KMS-11 (cell line): ENCODE measurements around the gene MATN3.

ENCODE experiments used
- H2AFZ ChIP-seq: fragments of 200-600 bp; sonication (generic); 2 replicates; pipeline ENCODE4 v1.6.1; 2016; ENCODE audit warnings: antibody characterized with exemption, mixed run types, low read depth
- H3K27ac ChIP-seq: fragments of 200-600 bp; sonication (generic); 2 replicates; pipeline ENCODE4 v1.6.1; 2016; ENCODE audit warnings: mild to moderate bottlenecking, mixed run types
- H3K27me3 ChIP-seq: fragments of 200-600 bp; sonication (generic); 2 replicates; pipeline ENCODE4 v1.6.1; 2017; ENCODE audit warnings: mild to moderate bottlenecking, low read depth, mixed run types, moderate library complexity; ENCODE audit not compliant: insufficient read depth
- H3K36me3 ChIP-seq: fragments of 200-600 bp; sonication (generic); 2 replicates; pipeline ENCODE4 v1.6.1; 2017; ENCODE audit warnings: mild to moderate bottlenecking, mixed run types; ENCODE audit not compliant: insufficient read depth
- H3K4me1 ChIP-seq: fragments of 200-600 bp; sonication (generic); 2 replicates; pipeline ENCODE4 v1.6.1; 2016; ENCODE audit warnings: mild to moderate bottlenecking, low read depth, mixed run types; ENCODE audit not compliant: poor library complexity, severe bottlenecking
- H3K4me2 ChIP-seq: fragments of 200-600 bp; sonication (generic); 2 replicates; pipeline ENCODE4 v1.7.0; 2016; ENCODE audit warnings: mild to moderate bottlenecking, mixed run types
- H3K4me3 ChIP-seq: fragments of 200-600 bp; sonication (generic); IDR thresholded peaks from 2 replicates; pipeline ENCODE4 v1.6.1; 2017; ENCODE audit warnings: low read depth, low read length, mixed read lengths; ENCODE audit not compliant: insufficient read depth
- H3K79me2 ChIP-seq: fragments of 200-600 bp; sonication (generic); 2 replicates; pipeline ENCODE4 v1.6.1; 2016; ENCODE audit warnings: low read depth, mixed run types; ENCODE audit not compliant: insufficient read depth
- H3K9ac ChIP-seq: fragments of 200-600 bp; sonication (generic); 2 replicates; pipeline ENCODE4 v1.6.1; 2016; ENCODE audit warnings: mild to moderate bottlenecking, mixed run types
- H4K20me1 ChIP-seq: fragments of 200-600 bp; sonication (generic); 2 replicates; pipeline ENCODE4 v1.6.1; 2016; ENCODE audit warnings: mild to moderate bottlenecking, mixed run types; ENCODE audit not compliant: insufficient read depth
- CTCF ChIP-seq: fragments of 200-600 bp; sonication (generic); conservative IDR thresholded peaks from 2 replicates; pipeline ENCODE4 v1.6.1; 2017; ENCODE audit warnings: low read depth, mild to moderate bottlenecking, antibody characterized with exemption, low read length, moderate library complexity, mixed read lengths

MATN3 gene

GRCh38 chr2:20008703-20009102 is 3.8 kb downstream of the MATN3 start:
- Histone ChIP-seq H2AFZ (no peak overlapping the region), H4K20me1 (no peaks in the 10 kb centered on the region), H3K4me1 (no peaks in the 10 kb centered on the region), H3K27ac (no peak overlapping the region), H3K36me3 (no peaks in the 10 kb centered on the region), H3K9ac (no peak overlapping the region), H3K4me2 (no peak overlapping the region), H3K79me2 (no peaks in the 10 kb centered on the region), H3K4me3 (no peak overlapping the region), H3K27me3 (peaks cover 13% of the 10 kb centered on the region)
- TF ChIP-seq CTCF: no peak

DNA sequence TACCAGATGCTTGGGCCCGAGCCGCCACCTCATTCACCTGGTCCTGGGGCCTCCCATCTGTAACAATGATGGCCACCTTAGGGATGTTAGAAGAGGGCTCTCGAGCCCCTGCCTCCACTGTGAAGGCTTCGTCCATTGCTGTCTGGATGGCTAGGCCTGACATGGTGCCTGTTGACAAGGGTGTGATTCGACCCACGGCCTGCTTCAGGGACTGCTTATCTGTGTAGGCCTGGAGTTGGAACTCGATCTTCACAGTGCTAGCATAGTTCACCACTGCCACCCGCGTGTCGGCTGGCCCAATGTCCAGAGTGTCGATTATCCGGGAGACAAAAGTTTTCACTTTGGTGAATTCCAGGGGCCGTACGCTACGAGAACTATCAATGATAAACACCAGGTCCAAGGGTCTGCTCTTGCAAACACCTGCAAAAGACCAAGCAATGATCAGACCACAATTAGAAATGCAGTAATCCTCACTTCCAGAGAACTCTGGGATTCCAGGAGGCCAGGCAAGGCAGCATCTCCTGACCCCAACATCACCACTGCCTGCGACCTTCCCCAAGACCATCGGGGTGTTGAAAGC is 6.5 kb downstream of the MATN3 start:
- no peak overlapping the region for H3K4me2 ChIP-seq
- no peaks in the 10 kb centered on the region for H3K79me2 ChIP-seq
- H4K20me1 ChIP-seq: no peaks in the 10 kb centered on the region
- H2AFZ ChIP-seq: no peak overlapping the region
- H3K27me3 ChIP-seq: no peaks in the 10 kb centered on the region
- H3K4me1 ChIP-seq: no peaks in the 10 kb centered on the region
- H3K36me3 ChIP-seq: no peaks in the 10 kb centered on the region
- H3K9ac ChIP-seq: no peak overlapping the region
- TF ChIP-seq CTCF: no peak
- no peak overlapping the region for H3K4me3 ChIP-seq
- no peak overlapping the region for H3K27ac ChIP-seq

DNA sequence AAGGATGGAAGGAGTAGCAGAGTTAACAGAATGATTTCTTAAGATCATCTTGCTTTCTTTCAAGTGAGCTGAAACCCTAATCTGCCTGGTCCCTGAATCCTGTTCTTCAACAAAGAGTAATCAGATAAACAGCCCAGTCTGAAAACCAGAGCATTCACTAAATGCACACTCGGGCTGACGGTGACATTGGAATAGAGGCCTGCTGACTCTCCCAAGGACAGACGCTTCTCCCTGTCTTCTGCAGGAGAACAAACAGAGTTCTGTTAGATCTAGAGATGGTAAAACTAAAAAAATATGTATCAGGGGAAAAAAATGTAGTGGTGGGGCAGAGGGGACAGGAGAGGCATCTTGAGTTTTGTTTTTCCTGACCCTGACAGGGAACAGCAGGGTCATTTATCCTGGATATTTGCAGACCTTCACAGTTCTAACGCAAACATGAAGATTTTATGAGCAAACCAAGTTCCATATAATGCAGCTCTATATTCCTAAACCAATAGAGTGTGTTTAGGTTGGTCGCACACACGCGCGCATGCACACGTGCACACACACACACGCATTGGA is 7.3 kb downstream of the MATN3 start:
- H4K20me1 ChIP-seq: no peaks in the 10 kb centered on the region
- no peaks in the 10 kb centered on the region for H3K79me2 ChIP-seq
- H3K27ac ChIP-seq: no peak overlapping the region
- no peak overlapping the region for H3K4me2 ChIP-seq
- H3K4me3 ChIP-seq: no peak overlapping the region
- no peak for TF ChIP-seq CTCF
- no peak overlapping the region for H2AFZ ChIP-seq
- H3K4me1 ChIP-seq: no peaks in the 10 kb centered on the region
- no peak overlapping the region for H3K9ac ChIP-seq
- no peaks in the 10 kb centered on the region for H3K27me3 ChIP-seq
- no peaks in the 10 kb centered on the region for H3K36me3 ChIP-seq

DNA sequence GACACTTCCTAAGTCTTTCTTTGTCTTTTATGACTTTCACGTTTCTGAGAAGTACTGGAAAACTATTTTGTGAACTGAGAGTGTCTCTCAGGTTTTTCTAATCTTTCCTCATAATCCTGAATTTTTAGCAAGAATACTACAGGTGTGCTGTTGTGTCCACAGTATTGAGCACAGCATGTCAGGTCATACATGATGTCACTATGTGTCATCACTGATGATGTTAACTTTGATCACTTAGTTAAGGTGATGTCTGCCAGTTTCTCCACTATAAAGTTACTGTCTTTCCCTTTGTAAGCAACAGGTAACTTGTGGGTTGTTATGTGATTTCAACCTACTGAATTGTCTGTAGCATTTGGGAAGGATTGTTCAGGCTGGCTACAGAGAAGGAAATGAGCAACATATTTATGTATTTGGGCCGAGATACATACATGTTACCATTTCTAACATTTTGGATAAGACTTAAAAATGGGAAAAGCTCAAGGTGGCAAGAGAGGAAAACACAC is 11.1 kb downstream of the MATN3 start:
- Histone ChIP-seq H3K27ac (no peak overlapping the region), H3K36me3 (no peaks in the 10 kb centered on the region), H3K4me1 (no peaks in the 10 kb centered on the region), H3K4me3 (no peak overlapping the region), H3K9ac (no peak overlapping the region), H4K20me1 (no peaks in the 10 kb centered on the region), H3K27me3 (no peaks in the 10 kb centered on the region), H3K4me2 (no peak overlapping the region), H3K79me2 (no peaks in the 10 kb centered on the region), H2AFZ (no peak overlapping the region)
- TF ChIP-seq CTCF: no peak
